Psoas muscle (tissue), 8 donors: ENCODE data around the gene HLA-DMA. TPM values are rescaled to one million over a fixed set of nuclear protein-coding genes. Genes with fewer than 3 reads are reported as not detected.

ENCODE experiments used
- ATAC-seq, 4 donors: fragments of 200-7000 bp; cut with Tn5 transposase; one replicate each; pipeline ENCODE4 v1.9.1; 2020; ENCODE audit warnings: moderate library complexity in 3 of 4, mild to moderate bottlenecking in 2 of 4
- DNase-seq, 2 donors: peaks; one replicate each; pipeline ENCODE4 v3.0.0-alpha.2; 2020
- H3K27ac ChIP-seq: fragments of 200-600 bp; one replicate; pipeline ENCODE4 v1.8.0; 2022
- H3K27me3 ChIP-seq, 3 donors: fragments of 200-600 bp in 1 of 3; one replicate each; pipeline versions ENCODE4 v1.6.1 to v1.8.0; 2013 to 2022; ENCODE audit warnings: low read length in 2 of 3, mild to moderate bottlenecking in 2 of 3, moderate library complexity in 1 of 3; ENCODE audit not compliant: insufficient read depth in 3 of 3
- H3K36me3 ChIP-seq, 2 donors: fragments of 200-600 bp in 1 of 2; one replicate each; pipeline versions ENCODE4 v1.6.1 to v1.8.0; 2013 to 2022; ENCODE audit warnings: low read depth in 1 of 2, mild to moderate bottlenecking in 1 of 2, moderate library complexity in 1 of 2; ENCODE audit not compliant: insufficient read depth in 1 of 2
- H3K4me1 ChIP-seq: fragments of 200-600 bp; one replicate; pipeline ENCODE4 v1.8.0; 2022
- H3K4me3 ChIP-seq: fragments of 200-600 bp; one replicate; pipeline ENCODE4 v1.8.0; 2022; ENCODE audit warnings: mild to moderate bottlenecking
- H3K9me3 ChIP-seq: fragments of 200-600 bp; one replicate; pipeline ENCODE4 v1.8.0; 2022
- CTCF ChIP-seq: fragments of 200-600 bp; IDR thresholded peaks from one replicate; pipeline ENCODE4 v1.8.0; 2022; ENCODE audit warnings: antibody characterized with exemption
- WGBS, 3 donors: extraction: QIAGEN DNeasy Blood & Tissue Kit; methylation state at CpG; one replicate each; pipeline versions ENCODE4 v1.1.6 to v1.1.7; 2013; 5-methylcytosine and 5-hydroxymethylcytosine counted together
- intact Hi-C, 2 donors: fragments of 100-400 bp; cut with DNase I; formaldehyde crosslinking; loops; one replicate each; pipeline versions ENCODE4 v1.11.0 to v1.14.2; 2022
- polyA plus RNA-seq, 3 donors: library from polyadenylated mRNA; stranded (reverse); fragments of 200-250 nt; gene quantifications; one replicate each; pipeline ENCODE4 v1.2.3, GENCODE V29; 2013
- total RNA-seq, 4 donors: library from RNA; stranded (reverse); fragmentation: NEBNext Ultra II Directional in 2 of 4; extraction: Animal tissue kit (Norgen Biotek cat#: 25700) in 2 of 4; gene quantifications; one replicate each; pipeline versions ENCODE4 v1.2.1 to v1.2.4, GENCODE V29; 2021 to 2023
- donor health status: healthy with polysubstance abuse.
- donor health status: DM: no; HTN: no; CAD: no; lungs with moderate emphysema.
- donor health status: Bipolar disorder and iron deficiency.
- donor health status: healthy.
- donor health status: DM: yes; HTN: yes; CAD: no.
- donor health status: DM: no; HTN: no; CAD: no.
- donor health status: DM: no; HTN: no; CAD: no.
- donor health status: DM: yes; HTN: yes; CAD: no.

Gene HLA-DMA
- total and polyA plus RNA-seq, 7 donors = 3.2 to 12.0 (median 7.3) TPM

- Histone ChIP-seq H3K27ac (peak within 1 kb of the TSS; percentile 100), H3K27me3 (no peaks in the 10 kb centered on the region), H3K36me3 (peaks cover 5 to 12% of the 10 kb centered on the region in 2 donors), H3K9me3 (no peaks in the 10 kb centered on the region), H3K4me1 (peaks cover 21% of the 10 kb centered on the region), H3K4me3 (peak within 1 kb of the TSS; percentile 79)
- ATAC-seq (peak; percentile 67 to 71 (median 70)), DNase-seq (peak; percentile 97 to 99)
- no peak for TF ChIP-seq CTCF
- 0 to 1% (median 0%) methylated on average over 48 to 62 of the region's 62 CpGs for WGBS, 3 donors
- intact Hi-C loops = loop anchor here in 1 of 2 donors (5.0 kb wide), 1 partner anchor 36 kb away; no protein-coding TSS in a partner anchor
Measured at GRCh38 chr6:32968093-32968866, 15.4 kb upstream of the HLA-DMA start, which contains the start of gene BRD2. TSS of gene BRD2 (plus strand) at chr6:32968594. CDS start at chr6:32972899, 4,305 bp downstream.

GRCh38 chr6:32967151-32968091, 14.5 kb upstream of the HLA-DMA start:
- WGBS, 3 donors = 3% methylated on average over 16 of the region's 16 CpGs
- DNase-seq (no peak), ATAC-seq (no peak)
- Histone ChIP-seq H3K4me3 (peak overlapping the region; percentile 79), H3K27me3 (no peaks in the 10 kb centered on the region), H3K4me1 (peaks cover 22% of the 10 kb centered on the region), H3K9me3 (no peaks in the 10 kb centered on the region), H3K36me3 (peaks cover 0 to 3% of the 10 kb centered on the region in 2 donors), H3K27ac (peak overlapping the region; percentile 100)
- intact Hi-C loops = loop anchor here in 1 of 2 donors (5.0 kb wide), 1 partner anchor 35 kb away; no protein-coding TSS in a partner anchor
- peak; percentile 46 for TF ChIP-seq CTCF

GRCh38 chr6:32964776-32965175, 11.9 kb upstream of the HLA-DMA start:
- Histone ChIP-seq H3K4me1 (peaks cover 30% of the 10 kb centered on the region), H3K4me3 (no peak overlapping the region), H3K27ac (peak overlapping the region; percentile 100), H3K27me3 (no peaks in the 10 kb centered on the region), H3K9me3 (no peaks in the 10 kb centered on the region), H3K36me3 (no peaks in the 10 kb centered on the region)
- 76 to 90% (median 79%) methylated on average over 5 of the region's 5 CpGs for WGBS, 3 donors
- intact Hi-C loops = loop anchor here in 1 of 2 donors (5.0 kb wide), 1 partner anchor 32 kb away; no protein-coding TSS in a partner anchor
- TF ChIP-seq CTCF = no peak
- no peak for ATAC-seq
- DNase-seq = no peak

GRCh38 chr6:32963866-32964265, 11.0 kb upstream of the HLA-DMA start:
- no peak for TF ChIP-seq CTCF
- Histone ChIP-seq H3K4me3 (no peak overlapping the region), H3K27me3 (no peaks in the 10 kb centered on the region), H3K27ac (no peak overlapping the region), H3K9me3 (no peaks in the 10 kb centered on the region), H3K4me1 (peaks cover 30% of the 10 kb centered on the region), H3K36me3 (no peaks in the 10 kb centered on the region)
- ATAC-seq (no peak), DNase-seq (no peak)
- WGBS, 3 donors = 66 to 77% (median 68%) methylated on average over 1 of the region's 1 CpG
- intact Hi-C loops = no loop called here
